ENCODE data around the gene C1orf35. TPM values are rescaled to one million over a fixed set of nuclear protein-coding genes. Genes with fewer than 3 reads are reported as not detected.

The C1orf35 gene
- total and polyA plus RNA-seq, 9 of the 15 experiments (the other 6 are each of a cell fraction or from before 2014, with no cell fraction given) = 3.2 to 48.7 (median 12.5) TPM

GRCh38 chr1:228122921-228123441 is 19.9 kb upstream of the C1orf35 start (continued):
- TF ChIP-seq RERE (CRISPR knock-in tag; IDR thresholded peaks at IDR 0.05; ENCODE audit: borderline replicate concordance) (no peak), ZNF175 (CRISPR knock-in tag; IDR thresholded peaks at IDR 0.05; ENCODE audit: low read depth) (no peak), FOXK2 (conservative IDR thresholded peaks at IDR 0.05 in 1 of 2, IDR thresholded peaks at IDR 0.05 in 1 of 2; ENCODE audit: low read depth in 2 of 2) (no peak), CEBPG (CRISPR knock-in tag; IDR thresholded peaks at IDR 0.05) (no peak), CEBPG (tag; conservative IDR thresholded peaks at IDR 0.05 in 1 of 2, IDR thresholded peaks at IDR 0.05 in 1 of 2) (peak in 1 of 2 experiments; percentile 27; a peak in 1 of 4 replicates), POLR3G (IDR thresholded peaks at IDR 0.05; ENCODE audit: extremely low read depth, insufficient read length, insufficient replicate concordance) (no peak), HSF4 (CRISPR knock-in tag; IDR thresholded peaks at IDR 0.05; ENCODE audit: borderline replicate concordance) (no peak), CBFB (CRISPR knock-in tag; IDR thresholded peaks at IDR 0.05) (no peak), NFIC (IDR thresholded peaks at IDR 0.05) (no peak), FOXA1 (IDR thresholded peaks at IDR 0.05; ENCODE audit: borderline replicate concordance) (no peak), IRF1 (CRISPR knock-in tag; IDR thresholded peaks at IDR 0.05; ENCODE audit: borderline replicate concordance) (no peak), CREBBP (IDR thresholded peaks at IDR 0.05; ENCODE audit: low read depth, low read length) (no peak), HDAC3 (IDR thresholded peaks at IDR 0.05; ENCODE audit: borderline replicate concordance, partially characterized antibody) (no peak), PKNOX1 (IDR thresholded peaks at IDR 0.05) (no peak), CEBPB (tag; IDR thresholded peaks at IDR 0.05) (peak; percentile 75), HNRNPLL (IDR thresholded peaks at IDR 0.05; ENCODE audit: low read depth, low read length, poor library complexity, severe bottlenecking) (no peak), ZNF584 (CRISPR knock-in tag; IDR thresholded peaks at IDR 0.05; ENCODE audit: low read depth) (no peak), PHF20 (IDR thresholded peaks at IDR 0.05; ENCODE audit: partially characterized antibody) (no peak), MXI1 (IDR thresholded peaks at IDR 0.05; ENCODE audit: low read depth, low read length) (no peak), RBM25 (IDR thresholded peaks at IDR 0.05; ENCODE audit: low read depth, low read length, severe bottlenecking) (no peak), ZNF253 (CRISPR knock-in tag; conservative IDR thresholded peaks at IDR 0.05) (no peak)
